Type B pancreatic cell (in vitro differentiated cells): Measurements from ENCODE around the gene AHSG. TPM values are rescaled to one million over a fixed set of nuclear protein-coding genes. Genes with fewer than 3 reads are reported as not detected.

Source experiments
- DNase-seq: peaks from one replicate; pipeline ENCODE4 v3.0.0; 2021; ENCODE audit warnings: mixed read lengths; ENCODE audit not compliant: unreplicated experiment; ENCODE audit errors: extremely low spot score
- H3K27ac Mint-ChIP-seq: 2 replicates; pipeline ENCODE4 v1.8.0; 2021; ENCODE audit warnings: mild to moderate bottlenecking, mixed read lengths
- H3K27me3 Mint-ChIP-seq: 2 replicates; pipeline ENCODE4 v1.8.0; 2021; ENCODE audit warnings: mixed read lengths
- H3K36me3 Mint-ChIP-seq: 2 replicates; pipeline ENCODE4 v1.8.0; 2021; ENCODE audit warnings: mixed read lengths
- H3K4me1 Mint-ChIP-seq: one replicate; pipeline ENCODE4 v1.8.0; 2021; ENCODE audit warnings: mixed read lengths; ENCODE audit not compliant: unreplicated experiment
- H3K4me3 Mint-ChIP-seq: 2 replicates; pipeline ENCODE4 v1.8.0; 2021; ENCODE audit warnings: mild to moderate bottlenecking, mixed read lengths
- H3K9me3 Mint-ChIP-seq: 2 replicates; pipeline ENCODE4 v1.8.0; 2021; ENCODE audit warnings: mixed read lengths
- CTCF ChIP-seq: fragments of 200-600 bp; sonication (generic); conservative IDR thresholded peaks from 2 replicates; pipeline ENCODE4 v1.5.0; 2021; ENCODE audit warnings: antibody characterized with exemption, mild to moderate bottlenecking
- total RNA-seq: library from RNA; stranded (reverse); gene quantifications from 2 replicates; pipeline ENCODE4 v1.2.1, GENCODE V29; 2021; ENCODE audit warnings: low replicate concordance

The AHSG gene
- total RNA-seq, 1 donor from 2014 or later, result 0.27 TPM

DNA sequence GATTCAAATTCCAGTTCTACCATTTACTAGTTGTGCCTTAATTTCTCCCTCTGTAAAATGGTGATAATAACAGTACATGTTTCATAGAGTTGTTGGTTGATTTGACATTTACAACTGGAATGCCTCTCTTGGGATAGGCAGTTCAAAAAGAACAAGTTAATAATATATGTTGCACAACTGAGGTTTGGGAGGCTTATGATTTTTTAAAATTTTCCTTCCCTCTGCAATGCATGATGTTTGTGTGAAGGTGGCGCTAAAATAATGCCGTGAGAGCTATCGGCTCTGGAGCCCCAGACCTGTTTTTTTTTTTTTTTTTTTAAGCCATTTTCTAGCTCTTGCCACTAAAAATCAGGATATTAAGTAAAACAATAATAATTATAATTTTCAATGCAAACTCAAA, 23.7 kb upstream of the AHSG start:
- Mint-ChIP-seq H3K9me3 (no peaks in the 10 kb centered on the region), H3K36me3 (peaks cover 9% of the 10 kb centered on the region), H3K27me3 (no peaks in the 10 kb centered on the region), H3K27ac (peak overlapping the region; percentile 96), H3K4me1 (peaks cover 4% of the 10 kb centered on the region), H3K4me3 (peak overlapping the region; percentile 74)
- peak; percentile 51 for TF ChIP-seq CTCF
- DNase-seq, result no peak

DNA sequence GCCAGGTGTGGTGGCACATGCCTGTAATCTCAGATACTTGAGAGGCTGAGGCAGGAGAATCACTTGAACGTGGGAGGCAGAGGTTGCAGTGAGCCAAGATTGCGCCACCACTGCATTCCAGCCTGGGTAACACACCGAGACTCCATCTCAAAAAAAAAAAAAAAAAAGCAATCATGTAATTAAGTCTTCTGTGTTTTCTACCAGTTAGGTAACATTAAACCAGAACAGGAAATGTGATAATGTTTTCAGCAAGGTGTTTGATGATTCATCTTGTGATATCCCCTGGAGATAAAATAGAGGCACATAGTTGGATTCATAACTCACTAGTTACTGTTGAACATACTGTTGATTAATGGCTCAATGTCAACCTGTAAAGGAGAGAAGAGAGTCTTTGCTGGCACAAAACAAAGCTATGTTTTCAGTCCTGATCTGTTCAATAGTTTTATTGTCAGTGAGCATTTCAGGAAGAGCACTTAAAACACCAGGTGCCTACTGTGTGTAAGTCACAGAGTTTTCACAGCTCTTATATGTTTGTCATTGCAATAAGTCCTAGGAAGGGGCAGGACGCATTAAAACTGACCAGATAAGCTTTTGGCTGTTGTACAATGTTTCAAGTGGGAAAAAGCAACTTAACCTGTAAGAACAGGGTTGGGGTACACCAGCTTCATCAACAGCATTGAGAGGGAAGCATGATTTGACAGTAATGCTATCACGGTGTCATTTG, 22.8 kb upstream of the AHSG start:
- no peak for DNase-seq
- no peak for TF ChIP-seq CTCF
- H3K4me3 Mint-ChIP-seq, result peak overlapping the region; percentile 45
- no peaks in the 10 kb centered on the region for H3K9me3 Mint-ChIP-seq
- peak overlapping the region; percentile 75 for H3K27ac Mint-ChIP-seq
- peaks cover under 1% of the 10 kb centered on the region for H3K36me3 Mint-ChIP-seq
- no peaks in the 10 kb centered on the region for H3K27me3 Mint-ChIP-seq
- peaks cover 4% of the 10 kb centered on the region for H3K4me1 Mint-ChIP-seq

GRCh38 chr3:186590580-186591295, 22.1 kb upstream of the AHSG start:
- Mint-ChIP-seq H3K36me3 (no peaks in the 10 kb centered on the region), H3K4me3 (no peak overlapping the region), H3K27me3 (no peaks in the 10 kb centered on the region), H3K4me1 (peaks cover 4% of the 10 kb centered on the region), H3K9me3 (no peaks in the 10 kb centered on the region), H3K27ac (peak overlapping the region; percentile 32)
- TF ChIP-seq CTCF, result no peak
- no peak for DNase-seq

GRCh38 chr3:186592682-186593081, 20.2 kb upstream of the AHSG start:
- no peak overlapping the region for H3K27ac Mint-ChIP-seq
- H3K4me3 Mint-ChIP-seq, result no peak overlapping the region
- no peaks in the 10 kb centered on the region for H3K9me3 Mint-ChIP-seq
- H3K36me3 Mint-ChIP-seq, result no peaks in the 10 kb centered on the region
- H3K4me1 Mint-ChIP-seq, result peaks cover 10% of the 10 kb centered on the region
- no peaks in the 10 kb centered on the region for H3K27me3 Mint-ChIP-seq
- no peak for DNase-seq
- TF ChIP-seq CTCF, result no peak

- Mint-ChIP-seq H3K27ac (no peak overlapping the region), H3K36me3 (no peaks in the 10 kb centered on the region), H3K27me3 (no peaks in the 10 kb centered on the region), H3K4me3 (no peak overlapping the region), H3K4me1 (peaks cover 6% of the 10 kb centered on the region), H3K9me3 (no peaks in the 10 kb centered on the region)
- DNase-seq, result no peak
- no peak for TF ChIP-seq CTCF
Observed at GRCh38 chr3:186593862-186594261, 19.0 kb upstream of the AHSG start.
